HG02759 (cell line): Measurements from ENCODE around the gene SLC4A9.
"Not testable (repeated sequence)": the region's sequence is repeated elsewhere in the genome, so short reads cannot be mapped to it uniquely, and the experiment has no call there.

Experiments used
- ATAC-seq: cut with Tn5 transposase; IDR thresholded peaks from one replicate; pipeline ENCODE4 v1.9.1; 2021; ENCODE audit warnings: mild to moderate bottlenecking, moderate library complexity; ENCODE audit not compliant: unreplicated experiment

Gene SLC4A9

DNA sequence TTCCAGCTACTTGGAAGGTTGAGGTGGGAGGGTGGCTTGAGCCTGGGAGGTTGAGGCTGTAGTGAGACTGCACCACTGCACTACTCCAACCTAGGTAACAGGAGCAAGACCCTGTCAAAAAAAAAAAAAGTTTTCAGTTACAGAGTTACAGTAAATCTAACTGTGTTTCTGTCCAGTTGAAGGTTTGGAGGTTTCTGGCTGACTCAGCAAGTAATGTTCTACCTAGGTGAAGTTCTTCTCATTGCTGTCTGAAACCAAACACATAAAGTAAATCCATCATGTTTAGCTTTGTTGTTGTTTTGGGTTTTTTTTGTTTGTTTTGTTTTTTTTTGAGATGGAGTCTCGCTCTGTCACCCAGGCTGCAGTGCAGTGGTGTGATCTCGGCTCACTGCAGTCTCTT is 33.7 kb downstream of the SLC4A9 start:
- no peak for ATAC-seq

DNA sequence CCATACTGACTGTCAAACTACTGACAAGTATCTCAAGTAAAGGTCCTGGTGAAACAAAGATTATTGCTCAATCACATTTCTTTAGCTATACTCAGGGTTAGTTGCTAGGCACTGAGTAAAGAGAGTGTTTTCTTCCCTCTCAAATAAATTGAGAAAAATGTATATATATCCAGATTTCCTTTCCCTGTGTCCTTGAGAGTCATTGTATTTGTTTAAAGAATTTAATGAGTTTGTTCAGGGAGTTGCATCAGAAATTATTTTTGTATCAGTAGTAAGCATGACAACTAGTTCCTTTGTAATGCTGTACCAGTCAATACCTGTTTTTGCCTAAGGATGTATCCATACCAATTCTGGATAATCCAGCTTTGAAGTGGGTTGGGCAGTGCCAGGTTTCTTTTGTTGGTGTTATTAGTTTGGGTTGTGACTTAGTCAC is 38.4 kb downstream of the SLC4A9 start:
- ATAC-seq: no peak

DNA sequence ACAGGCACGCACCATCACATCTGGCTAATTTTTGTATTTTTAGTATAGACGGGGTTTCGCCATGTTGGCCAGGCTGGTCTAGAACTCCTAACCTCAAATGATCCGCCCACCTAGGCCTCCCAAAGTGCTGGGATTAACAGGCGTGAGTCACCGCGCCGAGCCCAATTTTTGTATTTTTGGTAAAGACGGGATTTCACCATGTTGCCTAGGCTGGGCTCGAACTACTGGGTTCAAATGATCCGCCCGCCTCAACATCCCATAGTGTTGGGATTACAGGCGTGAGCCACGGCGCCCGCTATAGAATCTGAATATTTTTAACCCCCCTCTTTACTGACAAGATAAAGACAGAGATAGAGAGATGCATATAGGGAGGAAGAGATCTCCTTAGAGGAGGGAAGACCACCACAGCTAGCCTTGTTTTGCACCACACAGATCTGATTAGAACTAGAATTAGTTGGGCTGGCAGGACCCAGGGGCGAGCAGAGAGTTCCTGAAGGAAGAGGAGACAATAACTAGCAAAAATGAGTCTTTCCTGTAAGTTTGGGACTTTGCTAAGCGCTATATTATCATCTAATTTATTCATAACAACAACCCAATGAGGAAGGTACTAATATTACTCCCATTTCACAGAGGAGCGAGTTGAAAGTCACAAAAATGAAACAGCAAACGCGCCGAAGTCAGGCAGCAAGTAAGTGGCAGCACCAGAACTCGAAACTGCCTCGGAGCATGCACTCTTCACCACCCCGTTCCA is 40.2 kb downstream of the SLC4A9 start:
- ATAC-seq: peak; percentile 0

DNA sequence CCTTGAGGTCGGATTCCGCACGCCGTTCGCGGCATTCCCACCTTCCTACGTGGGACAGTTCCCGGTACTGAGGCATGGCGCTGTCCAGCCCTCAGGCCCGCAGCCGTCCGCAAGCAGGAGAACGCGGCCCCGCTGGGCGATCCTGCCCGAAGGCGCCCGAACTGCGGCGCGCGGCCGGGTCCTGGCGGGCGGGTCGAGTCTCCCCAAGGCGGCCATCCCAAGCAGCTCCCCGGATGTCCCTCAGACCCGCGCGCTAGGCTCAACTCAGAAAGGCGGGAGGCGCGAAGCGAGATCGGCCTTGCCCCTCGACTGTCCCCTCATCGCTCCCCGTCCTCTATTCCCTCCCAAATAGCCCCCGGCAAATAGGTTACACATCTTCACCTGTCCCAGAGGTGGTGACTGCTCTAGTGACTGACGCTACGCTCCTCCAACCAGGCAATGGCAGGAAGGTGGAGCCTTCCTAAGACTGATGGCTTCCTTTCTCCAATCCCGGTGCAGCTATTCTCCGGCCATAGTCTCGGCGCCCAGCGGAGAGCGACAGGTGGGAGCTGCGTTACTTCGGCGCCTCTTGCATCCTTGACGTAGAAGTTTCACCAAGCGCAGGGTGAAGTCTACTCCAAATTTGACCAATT is 40.9 kb downstream of the SLC4A9 start:
- ATAC-seq: peak; percentile 68

DNA sequence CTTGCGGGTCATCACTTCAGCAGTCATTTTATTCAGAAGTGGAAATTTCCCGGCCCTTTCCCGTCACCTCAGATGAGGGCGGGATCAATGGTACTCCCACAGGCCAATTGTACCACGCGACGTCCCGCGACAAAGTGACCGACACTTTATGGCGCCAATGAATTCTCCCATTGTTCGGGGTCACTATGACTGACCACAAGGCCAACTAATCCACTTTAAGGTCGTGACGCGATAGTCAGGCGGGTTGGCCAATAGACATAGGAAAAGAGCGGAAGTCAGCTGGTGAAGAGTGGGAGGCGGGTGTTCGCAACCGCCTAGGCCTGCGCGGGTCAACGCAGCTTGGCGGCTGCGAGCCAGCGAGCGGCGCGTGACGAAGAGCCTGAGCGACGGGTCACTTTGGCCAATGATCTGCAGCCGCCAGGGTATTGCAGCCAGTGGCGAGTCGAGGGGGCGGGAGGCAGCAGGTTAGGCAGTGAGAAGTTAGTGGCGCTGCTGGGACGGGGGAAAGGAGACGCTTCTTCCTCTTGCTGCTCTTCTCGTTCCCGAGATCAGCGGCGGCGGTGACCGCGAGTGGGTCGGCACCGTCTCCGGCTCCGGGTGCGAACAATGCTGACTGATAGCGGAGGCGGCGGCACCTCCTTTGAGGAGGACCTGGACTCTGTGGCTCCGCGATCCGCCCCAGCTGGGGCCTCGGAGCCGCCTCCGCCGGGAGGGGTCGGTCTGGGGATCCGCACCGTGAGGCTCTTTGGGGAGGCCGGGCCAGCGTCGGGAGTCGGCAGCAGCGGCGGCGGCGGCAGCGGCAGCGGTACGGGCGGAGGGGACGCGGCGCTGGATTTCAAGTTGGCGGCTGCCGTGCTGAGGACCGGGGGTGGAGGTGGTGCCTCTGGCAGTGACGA is 41.6 kb downstream of the SLC4A9 start, which contains the start of gene ANKHD1:
Gene ANKHD1 (plus strand): TSS at position 472 of the 896 bp plus-strand sequence. CDS start 135 bp downstream, at position 607.
- ATAC-seq: peak; percentile 84

DNA sequence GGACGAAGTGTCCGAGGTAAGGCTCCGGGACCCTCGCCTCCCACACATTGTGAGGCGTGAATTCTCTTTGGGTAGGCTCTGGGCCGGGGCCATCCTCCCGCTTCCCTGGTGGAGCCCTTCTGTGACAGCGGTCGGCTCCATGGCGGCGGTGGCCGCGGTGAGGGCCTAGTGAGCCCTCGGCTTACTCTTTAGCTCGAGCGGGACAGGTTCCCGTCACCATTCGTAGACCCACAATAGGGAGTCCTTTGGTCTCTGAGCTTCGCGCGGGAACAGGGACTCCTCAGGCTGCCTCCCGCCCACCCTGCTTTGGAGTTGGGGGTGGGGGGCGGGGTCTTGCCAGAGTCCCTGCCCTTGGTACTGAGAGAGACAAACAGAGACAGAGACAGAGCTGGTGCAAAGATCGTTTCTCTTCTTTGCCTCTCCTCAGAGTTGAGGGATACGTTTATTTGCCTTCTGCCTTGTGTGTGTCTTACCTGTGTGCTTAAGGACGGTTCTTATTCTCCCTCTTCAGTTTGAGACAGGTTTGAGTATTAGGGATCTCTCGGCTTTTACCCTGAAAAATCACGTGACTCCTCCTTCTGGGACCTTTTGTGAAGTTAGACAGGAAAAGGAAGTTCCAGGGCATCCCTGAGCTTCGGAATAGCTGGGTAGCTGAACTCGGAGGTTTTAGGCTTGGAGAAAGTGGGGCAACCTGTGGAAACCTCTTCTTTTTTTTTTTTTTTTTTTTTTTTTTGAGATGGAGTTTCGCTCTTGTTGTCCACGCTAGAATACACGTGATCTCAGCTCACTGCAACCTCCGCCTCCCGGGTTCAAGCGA is 42.5 kb downstream of the SLC4A9 start:
- peak; percentile 2 for ATAC-seq

DNA sequence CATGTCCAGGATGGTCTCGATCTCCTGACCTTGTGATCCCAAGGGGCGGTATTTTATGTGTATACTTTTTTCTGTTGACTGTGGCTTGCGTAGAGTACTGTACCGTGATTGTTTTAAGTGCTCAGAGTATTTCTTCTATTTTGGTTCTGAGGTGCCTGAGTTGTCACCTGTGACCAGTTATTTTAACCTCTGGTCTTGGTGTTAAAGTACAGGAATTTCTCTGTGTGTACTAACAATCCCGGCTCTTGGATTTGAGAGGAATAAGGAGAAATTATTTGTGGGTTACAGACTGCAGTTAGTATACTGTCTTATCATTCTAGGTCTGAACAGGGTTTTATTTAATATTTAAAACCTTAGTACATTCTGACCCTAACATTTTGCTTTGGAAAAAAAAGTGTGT is 43.6 kb downstream of the SLC4A9 start:
- no peak for ATAC-seq

DNA sequence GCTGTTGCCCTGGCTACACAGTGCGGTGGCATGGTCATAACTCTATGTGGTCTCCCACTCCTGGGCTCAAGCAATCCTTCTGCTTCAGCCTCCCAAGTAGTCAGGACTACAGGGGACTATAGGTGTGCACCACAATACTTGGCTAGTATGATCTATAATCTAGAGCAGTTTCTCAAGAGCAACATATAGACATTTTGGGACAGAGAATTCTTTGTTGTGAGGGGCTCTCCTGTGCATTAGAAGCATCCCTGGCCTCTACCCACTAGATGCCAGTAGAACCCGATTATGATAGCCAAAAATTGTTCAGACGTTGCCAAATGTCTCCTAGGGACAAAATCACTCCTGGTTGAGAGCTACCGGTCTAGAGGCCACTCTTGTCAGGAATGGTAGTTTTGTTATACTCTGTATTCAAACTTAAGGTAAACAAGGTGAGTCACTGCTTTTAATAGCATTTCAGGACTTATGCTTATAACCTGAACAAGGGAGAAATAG is 48.8 kb downstream of the SLC4A9 start:
- ATAC-seq: no peak

DNA sequence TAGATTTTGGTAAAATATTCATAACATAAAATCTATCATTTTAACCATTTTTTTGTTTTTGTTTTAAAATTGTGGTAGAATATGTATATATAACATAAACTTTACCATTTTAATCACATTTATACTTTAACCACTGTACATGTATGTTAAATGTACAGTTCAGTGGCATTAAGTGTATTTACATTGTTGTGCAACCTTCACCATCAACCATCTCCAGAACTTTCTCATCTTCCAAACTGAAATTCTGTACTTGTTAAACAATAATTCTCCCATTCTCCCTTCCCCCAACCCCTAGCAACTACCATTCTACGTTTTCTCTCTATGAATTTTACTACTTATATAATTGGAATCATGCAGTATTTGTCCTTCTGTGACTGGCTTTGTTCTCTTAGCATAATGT is 53.2 kb downstream of the SLC4A9 start:
- ATAC-seq: no peak

DNA sequence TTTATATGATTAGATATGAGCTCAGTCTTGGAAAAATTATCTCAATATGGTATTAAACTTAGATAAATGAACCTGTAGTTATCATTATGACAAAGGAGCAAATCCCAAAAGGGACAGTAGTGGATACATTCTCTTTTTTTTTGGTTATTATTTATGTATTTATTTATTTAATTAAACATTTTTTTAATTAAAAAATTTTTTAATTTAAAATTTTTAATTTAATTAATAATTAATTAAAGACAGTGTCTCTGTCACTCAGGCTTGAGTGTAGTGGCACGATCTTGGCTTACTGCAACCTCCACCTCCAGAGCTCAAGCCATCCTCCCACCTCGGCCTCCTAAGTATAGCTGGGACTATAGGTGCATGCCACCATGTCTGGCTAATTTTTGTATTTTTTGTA is 57.2 kb downstream of the SLC4A9 start:
- ATAC-seq: no peak

DNA sequence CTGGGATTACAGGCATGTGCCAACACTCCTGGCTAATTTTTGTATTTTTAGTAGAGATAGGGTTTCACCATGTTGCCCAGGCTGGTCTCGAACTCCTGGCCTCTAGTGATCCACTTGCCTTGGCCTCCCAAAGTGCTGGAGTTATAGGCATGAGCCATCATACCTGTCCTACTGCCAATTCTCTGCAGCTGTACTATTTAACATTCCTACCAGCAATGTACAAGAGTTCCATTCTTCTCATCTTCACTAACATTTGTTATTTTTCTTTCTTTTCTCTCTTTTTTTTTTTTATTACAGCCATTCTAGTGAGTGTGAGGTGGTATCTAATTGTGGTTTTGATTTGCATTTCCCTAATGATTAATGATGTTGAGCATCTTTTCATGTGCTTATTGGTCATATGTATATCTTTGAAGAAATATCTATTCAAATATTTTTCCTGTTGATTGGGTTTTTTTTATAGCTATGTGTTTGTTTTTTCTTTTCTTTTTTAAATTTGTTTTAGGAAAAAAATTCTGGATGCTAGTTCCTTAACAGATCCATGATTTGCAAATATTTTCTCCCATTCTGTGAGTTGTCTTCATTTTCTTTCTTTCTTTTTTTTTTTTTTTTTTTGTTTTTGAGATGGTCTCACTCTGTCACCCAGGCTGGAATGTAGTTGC is 59.0 kb downstream of the SLC4A9 start:
- ATAC-seq: no peak

DNA sequence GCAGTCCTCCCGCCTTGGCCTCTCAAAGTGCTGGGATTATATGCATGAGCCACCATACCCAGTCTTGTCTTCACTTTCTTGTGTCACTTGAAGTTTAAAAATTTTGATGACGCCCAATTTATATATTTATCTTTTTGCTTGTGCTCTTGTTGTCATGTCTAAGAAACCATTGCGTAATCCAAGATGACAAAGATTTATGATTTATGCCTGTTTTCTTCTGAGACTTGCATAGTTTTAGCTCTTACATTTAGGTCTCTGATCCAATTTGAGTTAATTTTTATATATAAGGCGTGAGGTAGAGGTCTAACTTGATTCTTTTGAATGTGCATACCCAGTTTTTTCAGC is 60.2 kb downstream of the SLC4A9 start:
- ATAC-seq: no peak

DNA sequence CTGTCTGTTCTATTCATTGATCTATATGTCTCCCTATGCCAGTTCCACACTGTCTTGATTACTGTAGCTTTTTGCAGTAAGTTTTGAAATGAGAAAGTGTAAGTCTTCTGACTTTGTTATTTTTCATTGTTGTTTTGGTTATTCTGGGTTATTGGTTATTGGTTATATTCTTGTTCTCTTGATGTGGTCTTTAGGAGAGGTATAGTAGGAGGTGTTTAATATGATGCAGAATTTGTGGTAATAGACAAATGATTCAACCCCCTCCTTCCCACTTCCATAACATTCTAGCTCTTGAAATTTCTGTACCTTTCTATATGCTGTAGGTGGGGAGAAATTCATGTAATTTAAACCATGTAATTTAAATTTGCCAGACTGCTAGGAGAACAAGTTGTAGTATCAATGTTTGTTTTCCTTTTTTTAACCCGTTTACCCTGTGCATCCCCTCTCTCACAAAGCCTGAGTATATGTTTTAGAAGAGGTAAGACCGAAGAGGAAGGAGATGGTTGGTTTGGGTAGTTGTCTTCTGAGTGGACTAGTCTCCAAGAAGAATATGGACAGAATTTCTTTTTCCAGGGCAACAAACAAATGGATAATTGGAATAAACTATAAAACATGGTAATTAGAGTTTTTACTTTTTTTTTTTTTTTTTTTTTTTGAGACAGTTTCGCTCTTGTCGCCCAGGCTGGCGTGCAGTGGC is 60.8 kb downstream of the SLC4A9 start:
- no peak for ATAC-seq

DNA sequence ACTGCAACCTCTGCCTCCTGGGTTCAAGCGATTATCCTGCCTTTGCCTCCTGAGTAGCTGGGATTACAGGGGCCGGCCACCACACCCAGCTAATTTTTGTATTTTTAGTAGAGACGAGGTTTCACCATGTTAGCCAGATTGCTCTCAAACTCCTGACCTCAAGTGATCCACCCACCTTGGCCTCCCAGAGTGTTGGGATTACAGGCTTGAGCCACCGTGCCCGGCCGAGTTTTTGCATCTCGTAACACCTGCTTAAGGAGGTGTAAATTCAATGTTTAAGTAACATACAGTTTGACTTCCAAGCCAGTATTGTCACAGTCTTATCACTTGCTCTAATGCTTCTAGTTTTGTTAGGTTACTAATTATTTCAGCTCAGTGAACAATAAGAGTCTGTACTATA is 61.4 kb downstream of the SLC4A9 start:
- not testable (repeated sequence) for ATAC-seq

DNA sequence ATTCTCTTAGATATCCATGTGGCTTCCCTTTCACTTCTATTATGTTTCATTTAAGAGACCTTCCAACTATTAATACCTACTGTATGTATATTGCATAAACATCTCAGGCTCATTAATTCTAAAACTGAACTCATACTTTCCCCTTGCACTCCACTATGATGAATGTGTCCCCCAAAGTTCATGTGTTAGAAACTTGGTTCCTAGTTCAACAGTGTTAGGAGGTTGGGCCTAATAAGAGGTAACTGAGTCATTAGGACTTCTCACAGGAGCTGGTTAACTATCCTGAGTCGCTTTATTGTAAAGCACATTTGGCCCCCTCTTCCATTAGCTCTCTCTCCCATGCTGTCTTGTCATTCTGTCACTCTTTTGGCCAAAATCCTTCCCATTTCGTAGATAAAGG is 63.6 kb downstream of the SLC4A9 start:
- no peak for ATAC-seq

DNA sequence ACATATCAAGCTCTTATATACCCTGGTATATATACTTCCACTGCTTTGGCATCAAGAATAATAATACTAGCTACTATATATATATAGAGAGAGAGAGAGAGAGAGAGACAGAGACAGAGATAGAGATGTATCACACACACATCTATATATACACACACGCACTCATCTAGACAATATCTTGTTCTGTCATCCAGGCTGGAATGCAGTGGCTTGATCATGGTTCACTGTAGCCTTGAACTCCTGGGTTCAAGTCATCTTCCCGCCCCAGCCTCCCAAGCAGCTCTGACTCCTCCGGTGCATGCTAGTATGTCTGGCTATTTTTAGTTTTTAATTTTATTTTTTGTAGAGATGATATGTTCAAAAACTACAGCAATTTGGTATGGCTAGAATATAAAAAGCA is 64.1 kb downstream of the SLC4A9 start:
- ATAC-seq: no peak
